CD14-positive monocyte (primary cell): ENCODE results near the gene AFF3. TPM values are rescaled to one million over a fixed set of nuclear protein-coding genes. Genes with fewer than 3 reads are reported as not detected.
A peak's percentile ranks its signal among the peaks of the same experiment; 100 is the strongest.

Experiments
- DNase-seq, 3 donors: peaks; one replicate each; pipeline ENCODE4 v3.0.0-alpha.2; 2011 to 2022
- H2AFZ ChIP-seq: 2 replicates; pipeline ENCODE4 v1.6.0; 2012; ENCODE audit warnings: mild to moderate bottlenecking, low read depth, low read length, inconsistent platforms; ENCODE audit not compliant: insufficient read depth, poor library complexity, severe bottlenecking
- H3K27ac ChIP-seq, 2 donors: 1 replicate in 1 of 2; 2 replicates in 1 of 2; pipeline ENCODE4 v1.5.1; 2012 to 2013; ENCODE audit warnings: low read length in 2 of 2, control low read depth in 1 of 2, inconsistent platforms in 1 of 2, low read depth in 1 of 2, mild to moderate bottlenecking in 1 of 2
- H3K27me3 ChIP-seq, 2 donors: one replicate each; pipeline versions ENCODE4 v1.6.0 to v1.6.1; 2011 to 2013; ENCODE audit warnings: low read length in 2 of 2; ENCODE audit not compliant: control insufficient read depth in 2 of 2, insufficient read depth in 2 of 2
- H3K36me3 ChIP-seq, 2 donors: replicated peaks in 1 of 2; 1 replicate in 1 of 2; 2 replicates in 1 of 2; pipeline versions ENCODE4 v1.5.1 to v1.6.1; 2012 to 2013; ENCODE audit warnings: low read length in 2 of 2, control low read depth in 1 of 2, inconsistent platforms in 1 of 2, mild to moderate bottlenecking in 1 of 2; ENCODE audit not compliant: insufficient read depth in 2 of 2, control insufficient read depth in 1 of 2
- H3K4me1 ChIP-seq, 2 donors: 1 replicate in 1 of 2; 2 replicates in 1 of 2; pipeline versions ENCODE4 v1.5.1 to v1.6.1; 2012 to 2013; ENCODE audit warnings: low read length in 2 of 2, control low read depth in 1 of 2, inconsistent platforms in 1 of 2, mild to moderate bottlenecking in 1 of 2, moderate library complexity in 1 of 2; ENCODE audit not compliant: insufficient read depth in 2 of 2, control insufficient read depth in 1 of 2
- H3K4me2 ChIP-seq: replicated peaks from 2 replicates; pipeline ENCODE3; 2012; ENCODE audit warnings: low read length, moderate library complexity, mild to moderate bottlenecking; ENCODE audit not compliant: poor library complexity, severe bottlenecking; ENCODE audit errors: extremely low read depth
- H3K4me3 ChIP-seq, 3 experiments: fragments of 200-600 bp in 1 of 3; sonication (generic) in 1 of 3; replicated peaks in 1 of 3; 1 replicate in 2 of 3; 2 replicates in 1 of 3; pipeline ENCODE4 v1.5.1; 2011 to 2013; ENCODE audit warnings: low read length in 3 of 3, mild to moderate bottlenecking in 3 of 3, control low read depth in 2 of 3, low read depth in 2 of 3, inconsistent platforms in 1 of 3, moderate library complexity in 1 of 3
- H3K79me2 ChIP-seq: 2 replicates; pipeline ENCODE4 v1.6.0; 2012; ENCODE audit warnings: mild to moderate bottlenecking, control low read depth, inconsistent platforms, low read length, moderate library complexity; ENCODE audit not compliant: insufficient read depth
- H3K9ac ChIP-seq: 2 replicates; pipeline ENCODE4 v1.6.0; 2017; ENCODE audit warnings: low read length, mild to moderate bottlenecking; ENCODE audit not compliant: insufficient read depth, poor library complexity, severe bottlenecking
- H3K9me3 ChIP-seq, 2 donors: replicated peaks in 1 of 2; 1 replicate in 1 of 2; 2 replicates in 1 of 2; pipeline versions ENCODE4 v1.5.1 to v1.6.1; 2012 to 2013; ENCODE audit warnings: low read length in 2 of 2, control low read depth in 1 of 2; ENCODE audit not compliant: control insufficient read depth in 1 of 2, insufficient read depth in 1 of 2
- H4K20me1 ChIP-seq: 2 replicates; pipeline ENCODE4 v1.6.0; 2012; ENCODE audit warnings: mild to moderate bottlenecking, low read length, control low read depth, moderate library complexity; ENCODE audit not compliant: insufficient read depth
- H3K27ac Mint-ChIP-seq, 7 donors: one replicate each; pipeline ENCODE4 v1.8.0; 2020; ENCODE audit warnings: mild to moderate bottlenecking in 7 of 7, mixed read lengths in 7 of 7, moderate library complexity in 6 of 7, inconsistent platforms in 2 of 7
- H3K27me3 Mint-ChIP-seq, 3 donors: one replicate each; pipeline ENCODE4 v1.8.0; 2021 to 2022; ENCODE audit warnings: low read depth in 3 of 3, mild to moderate bottlenecking in 3 of 3, mixed read lengths in 3 of 3, moderate library complexity in 3 of 3, inconsistent platforms in 1 of 3
- H3K36me3 Mint-ChIP-seq, 2 donors: one replicate each; pipeline ENCODE4 v1.8.0; 2020; ENCODE audit warnings: mixed read lengths in 2 of 2, inconsistent platforms in 1 of 2, mild to moderate bottlenecking in 1 of 2
- H3K4me1 Mint-ChIP-seq: one replicate; pipeline ENCODE4 v1.8.0; 2020; ENCODE audit warnings: mild to moderate bottlenecking, mixed read lengths
- H3K4me3 Mint-ChIP-seq, 2 donors: one replicate each; pipeline ENCODE4 v1.8.0; 2020; ENCODE audit warnings: mild to moderate bottlenecking in 2 of 2, mixed read lengths in 2 of 2, moderate library complexity in 1 of 2
- H3K9me3 Mint-ChIP-seq, 7 donors: one replicate each; pipeline ENCODE4 v1.8.0; 2020 to 2022; ENCODE audit warnings: mixed read lengths in 7 of 7, mild to moderate bottlenecking in 6 of 7, moderate library complexity in 6 of 7, inconsistent platforms in 2 of 7
- CTCF ChIP-seq: fragments of 200-600 bp; IDR thresholded peaks from one replicate; pipeline ENCODE4 v1.8.0; 2022; ENCODE audit warnings: antibody characterized with exemption, mild to moderate bottlenecking
- WGBS: methylation state at CpG from one replicate; pipeline ENCODE4 v1.1.5; 2013; ENCODE audit warnings: missing lambda C conversion rate; ENCODE audit not compliant: insufficient coverage; 5-methylcytosine and 5-hydroxymethylcytosine counted together
- intact Hi-C, 2 donors: fragments of 100-400 bp; cut with micrococcal nuclease; formaldehyde crosslinking; loops; one replicate each; pipeline versions ENCODE4 v1.15.0 to v1.15.1; 2023
- polyA plus RNA-seq, 3 donors: library from polyadenylated mRNA; depleted of rRNA in 1 of 3; unstranded in 2 of 3; stranded (reverse) in 1 of 3; fragments of 300-500 nt in 2 of 3; fragments of >200 nt in 1 of 3; fragmentation: Illumina TruSeq in 2 of 3; gene quantifications; 1 replicate in 2 of 3; 2 replicates in 1 of 3; pipeline ENCODE4 v1.2.3, GENCODE V29; 2012 to 2021

The AFF3 gene
- polyA plus RNA-seq, 3 donors, result 0.17 to 4.1 (median 0.49) TPM

- TF ChIP-seq CTCF, result no peak
These were observed 415.7 kb downstream of the AFF3 start for GRCh38 chr2:99726691-99727090.

GRCh38 chr2:99725820-99726219 is 416.6 kb downstream of the AFF3 start:
- no peak overlapping the region for H3K4me3 ChIP-seq
- peak overlapping the region; percentile 2 for H2AFZ ChIP-seq
- H3K4me1 ChIP-seq, result peaks cover 13 to 18% of the 10 kb centered on the region in 2 donors
- Mint-ChIP-seq H3K4me1 (peaks cover 29% of the 10 kb centered on the region), H3K27ac (peak overlapping the region in 2 of 7 donors; percentile 37 to 76), H3K27me3 (peaks cover 0 to 3% (median 0%) of the 10 kb centered on the region in 3 donors), H3K36me3 (peaks cover 4 to 11% of the 10 kb centered on the region in 2 donors), H3K4me3 (no peak overlapping the region), H3K9me3 (peaks cover 2 to 22% (median 13%) of the 10 kb centered on the region in 7 donors)
- peak overlapping the region; percentile 19 for H3K4me2 ChIP-seq
- DNase-seq, result peak; percentile 4 to 20 (median 5)
- no peaks in the 10 kb centered on the region for H3K79me2 ChIP-seq
- intact Hi-C loops, result loop anchor here (5.0 kb wide), 1 partner anchor 521 kb away; no protein-coding TSS in a partner anchor
- no peak overlapping the region for H3K9ac ChIP-seq
- no peaks in the 10 kb centered on the region for H4K20me1 ChIP-seq
- H3K9me3 ChIP-seq, result peaks cover 5 to 10% of the 10 kb centered on the region in 2 donors
- no peaks in the 10 kb centered on the region for H3K36me3 ChIP-seq
- H3K27ac ChIP-seq, result peak overlapping the region in 1 of 2 donors; percentile 37
- H3K27me3 ChIP-seq, result no peaks in the 10 kb centered on the region
- TF ChIP-seq CTCF, result peak; percentile 75

More at GRCh38 chr2:99726691-99727090, 415.7 kb downstream of the AFF3 start:
- H3K4me1 Mint-ChIP-seq, result peaks cover 29% of the 10 kb centered on the region
- Histone ChIP-seq H3K27ac (peak overlapping the region in 1 of 2 donors; percentile 37), H2AFZ (peak overlapping the region; percentile 2), H4K20me1 (no peaks in the 10 kb centered on the region), H3K4me2 (no peak overlapping the region), H3K4me1 (peaks cover 13 to 18% of the 10 kb centered on the region in 2 donors), H3K36me3 (no peaks in the 10 kb centered on the region), H3K9me3 (peaks cover 5 to 9% of the 10 kb centered on the region in 2 donors), H3K27me3 (no peaks in the 10 kb centered on the region), H3K79me2 (no peaks in the 10 kb centered on the region), H3K4me3 (no peak overlapping the region), H3K9ac (no peak overlapping the region)
- peaks cover 1 to 8% of the 10 kb centered on the region in 2 donors for H3K36me3 Mint-ChIP-seq
- WGBS, result no CpG with 5 or more reads among the region's 2 CpGs
- no peak overlapping the region for H3K27ac Mint-ChIP-seq
- no peak for DNase-seq
- H3K4me3 Mint-ChIP-seq, result no peak overlapping the region
- peaks cover 0 to 3% (median 0%) of the 10 kb centered on the region in 3 donors for H3K27me3 Mint-ChIP-seq
- intact Hi-C loops, result loop anchor here (5.0 kb wide), 1 partner anchor 521 kb away; no protein-coding TSS in a partner anchor
- peaks cover 2 to 15% (median 11%) of the 10 kb centered on the region in 7 donors for H3K9me3 Mint-ChIP-seq
